GM08714 (cell line): ENCODE results near the gene RNPEPL1.

Source experiments
- H3K4me3 ChIP-seq: fragments of 200-500 bp; sonication (Bioruptor generic); 2 replicates; pipeline ENCODE4 v1.5.1; 2014; ENCODE audit warnings: mild to moderate bottlenecking, low read length, inconsistent platforms
- ZNF274 ChIP-seq: IDR thresholded peaks from 2 replicates; pipeline ENCODE4 v1.6.1; 2012; ENCODE audit warnings: mild to moderate bottlenecking, low read depth, low read length

Gene RNPEPL1

DNA sequence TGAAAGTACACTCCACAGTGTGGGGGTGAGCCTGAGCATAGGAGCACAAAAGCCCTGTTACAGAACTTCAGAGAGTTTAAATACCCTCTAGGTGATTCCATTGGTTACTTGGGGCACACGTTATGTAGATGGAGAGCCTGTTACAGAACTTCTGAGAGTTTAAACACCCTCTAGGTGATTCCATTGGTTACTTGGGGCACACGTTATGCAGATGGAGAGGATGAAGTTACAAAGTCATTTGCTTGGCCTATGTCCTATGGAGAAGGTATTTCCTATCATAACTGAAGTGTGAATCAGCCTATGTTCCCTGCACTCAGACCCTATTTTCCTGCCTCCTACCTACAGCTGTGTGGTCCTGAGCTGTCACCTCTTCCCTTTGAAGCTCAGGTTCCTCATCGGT is 14.5 kb downstream of the RNPEPL1 start:
- H3K4me3 ChIP-seq: no peak overlapping the region

DNA sequence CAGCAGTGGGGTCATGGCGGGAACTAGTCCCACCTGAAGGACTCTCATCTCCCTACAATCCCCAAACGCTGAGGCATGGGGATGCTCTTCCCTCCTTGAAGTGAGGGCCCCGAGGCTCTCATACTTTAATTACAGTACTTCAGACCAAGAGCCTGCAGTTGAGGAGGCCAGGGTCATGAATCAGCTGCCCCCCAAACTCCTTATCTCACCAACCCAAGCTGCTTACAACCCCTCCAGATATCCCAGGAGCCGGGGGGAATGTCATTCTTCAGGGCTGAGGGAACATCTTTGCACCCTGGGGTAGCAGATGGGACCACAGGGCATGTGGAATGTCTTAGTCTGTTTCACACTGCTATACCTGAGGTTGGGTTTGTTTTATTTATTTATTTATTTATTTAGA is 15.5 kb downstream of the RNPEPL1 start:
- no peak overlapping the region; the same call in 1 of the 2 replicates for H3K4me3 ChIP-seq
- TF ChIP-seq ZNF274: no peak

More for the DNA sequence above, 14.5 kb downstream of the RNPEPL1 start:
- TF ChIP-seq ZNF274: no peak

DNA sequence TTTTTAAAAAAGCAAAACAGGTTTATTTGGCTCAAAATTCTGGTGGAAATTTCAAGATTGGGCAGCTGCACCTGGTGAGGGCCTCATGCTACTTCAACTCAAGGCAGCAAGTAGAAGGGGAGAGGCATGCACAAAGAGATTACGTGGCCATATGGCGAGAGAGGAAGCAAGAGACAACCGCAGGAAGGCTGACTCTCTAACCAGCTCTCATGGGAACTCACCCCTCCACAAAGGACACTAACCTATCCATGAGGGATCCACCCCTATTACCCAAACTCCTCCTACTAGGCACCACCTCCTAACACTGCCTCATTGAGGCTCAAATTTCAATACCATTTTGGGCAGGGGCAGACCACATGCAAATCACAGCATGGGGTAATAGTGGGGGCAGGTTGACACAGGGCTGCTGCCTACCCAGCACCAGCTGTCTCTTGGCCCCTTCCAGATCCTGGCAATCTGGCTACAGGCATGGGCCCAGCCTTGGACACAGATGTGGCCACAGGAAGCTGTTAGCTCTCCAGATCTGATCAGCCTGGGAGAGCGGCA is 16.3 kb downstream of the RNPEPL1 start:
- H3K4me3 ChIP-seq: peak overlapping the region; percentile 85; the same call in 1 of the 2 replicates
- TF ChIP-seq ZNF274: no peak

DNA sequence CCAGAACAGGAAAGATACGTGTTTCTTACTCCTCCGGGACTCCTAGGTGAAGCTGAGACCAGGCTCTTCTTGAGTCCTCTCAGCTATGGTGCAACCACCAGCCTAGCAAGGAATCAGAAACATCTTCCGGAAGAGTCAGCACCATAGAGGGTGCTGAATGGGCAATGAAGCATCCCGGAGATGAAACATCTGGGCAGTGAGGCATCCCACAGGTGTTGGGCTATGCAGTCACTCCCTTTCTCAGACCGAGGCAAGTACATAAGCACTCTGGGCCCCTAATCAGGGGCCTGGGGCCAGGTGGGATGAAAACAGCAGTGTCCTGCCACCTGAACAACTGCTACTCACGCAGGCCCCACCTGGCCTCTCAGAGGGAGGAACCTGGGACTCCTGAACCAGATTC is 16.8 kb downstream of the RNPEPL1 start:
- no peak for TF ChIP-seq ZNF274
- H3K4me3 ChIP-seq: peak overlapping the region; percentile 85

DNA sequence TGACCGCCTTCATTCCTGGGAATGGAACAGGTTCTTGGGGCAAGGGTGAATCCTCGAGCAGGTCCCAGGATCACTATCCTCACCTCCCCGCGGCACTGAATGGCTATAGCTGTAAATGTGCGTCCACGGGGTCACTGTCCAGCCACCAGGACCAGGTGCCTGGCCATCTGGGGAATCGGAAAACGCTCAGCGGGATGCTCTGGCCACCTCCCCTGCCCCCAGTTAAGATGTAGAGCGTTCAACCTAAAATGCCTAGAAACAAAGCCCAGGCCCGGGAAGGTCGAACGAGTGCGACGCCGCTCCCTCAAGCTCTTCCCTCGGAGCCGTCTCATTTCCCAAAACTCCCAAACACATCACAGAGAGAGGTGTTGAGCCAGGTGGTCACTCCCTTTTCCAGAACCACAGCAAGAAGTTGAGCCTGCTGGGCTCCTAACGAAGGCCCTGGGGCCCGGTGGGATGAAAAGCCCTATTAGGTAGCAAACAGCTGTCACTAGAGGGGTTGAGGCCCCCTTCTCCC is 17.5 kb downstream of the RNPEPL1 start:
- H3K4me3 ChIP-seq: peak overlapping the region; percentile 85
- TF ChIP-seq ZNF274: no peak

DNA sequence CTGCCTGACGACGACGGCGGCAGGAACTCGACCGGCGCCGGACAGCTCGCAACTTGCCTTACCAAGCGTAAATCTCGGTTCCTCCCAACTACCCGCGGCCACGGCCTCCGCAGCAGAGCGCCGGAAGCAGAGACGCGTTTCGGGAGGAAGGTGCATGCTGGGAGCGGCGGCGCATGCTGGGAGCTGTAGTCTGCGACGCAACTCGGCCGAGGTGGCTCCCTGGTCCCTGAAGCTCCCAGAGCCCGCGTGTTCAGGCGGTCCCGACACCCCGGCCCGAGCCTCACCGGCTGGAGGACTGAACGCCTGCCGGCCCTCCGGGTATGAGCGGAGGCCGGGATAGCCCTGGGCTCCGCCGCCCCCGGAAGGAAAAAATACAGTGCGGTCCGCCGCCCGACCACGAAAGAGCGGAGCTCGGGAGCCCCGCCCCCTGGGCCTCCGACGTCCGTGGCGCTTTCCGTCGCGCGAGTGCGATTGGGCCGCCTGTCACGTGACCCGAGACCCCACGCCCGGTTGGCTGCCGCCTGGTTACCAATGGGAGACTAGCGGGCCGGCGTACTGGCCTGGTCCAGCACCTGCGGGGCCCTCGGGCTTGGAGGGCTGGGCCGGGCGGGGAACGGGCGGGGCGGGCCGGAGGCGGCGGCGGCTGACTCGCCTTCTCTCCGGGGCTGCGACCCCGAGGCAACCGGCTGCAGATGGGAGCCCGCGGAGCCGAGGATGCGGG is 18.1 kb downstream of the RNPEPL1 start, which contains the start of gene CAPN10:
TSS of gene CAPN10 (plus strand) at position 537 of the 721 bp plus-strand sequence. CDS start at position 715, 178 bp downstream.
- H3K4me3 ChIP-seq: peak within 1 kb of the TSS; percentile 85
- no peak for TF ChIP-seq ZNF274

DNA sequence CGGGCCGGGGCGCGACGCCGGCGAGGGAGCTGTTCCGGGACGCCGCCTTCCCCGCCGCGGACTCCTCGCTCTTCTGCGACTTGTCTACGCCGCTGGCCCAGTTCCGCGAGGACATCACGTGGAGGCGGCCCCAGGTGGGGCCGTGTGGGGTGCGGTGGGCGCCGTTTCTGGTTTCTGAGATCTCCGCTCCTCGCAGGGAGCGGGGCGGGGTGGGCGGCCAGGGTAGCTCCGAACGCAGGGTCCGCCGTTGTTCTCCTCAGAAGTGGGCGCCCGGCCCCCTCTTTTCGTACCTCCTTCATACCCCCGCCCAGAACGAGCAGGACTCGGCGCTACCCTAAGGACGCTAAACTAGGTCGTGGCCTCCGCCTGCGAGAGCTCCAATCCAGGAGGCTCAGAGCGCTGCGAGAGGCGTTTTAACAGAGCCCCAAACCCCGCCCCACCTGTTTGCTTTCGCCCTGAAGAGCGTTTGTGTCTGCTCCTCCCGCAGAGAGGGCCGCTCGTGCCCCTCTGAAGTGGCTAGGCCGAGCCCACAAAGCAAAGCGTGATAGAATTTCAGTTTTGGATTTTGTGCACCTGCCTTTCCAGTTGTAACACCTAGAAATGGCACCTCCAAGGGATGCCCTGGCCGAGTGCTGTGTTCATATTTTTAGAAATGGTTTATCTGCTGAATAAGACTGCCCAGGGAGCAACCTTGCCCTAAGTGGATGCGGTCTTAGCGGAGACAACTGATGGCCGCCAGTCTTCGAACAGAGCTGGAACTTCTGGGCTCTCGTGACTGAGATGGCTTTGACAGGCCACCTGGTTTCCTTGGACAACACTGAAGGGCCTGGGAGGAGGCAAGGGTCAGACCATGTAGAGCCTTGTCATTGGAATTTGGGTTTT is 18.9 kb downstream of the RNPEPL1 start:
- no peak for TF ChIP-seq ZNF274
- peak overlapping the region; percentile 85 for H3K4me3 ChIP-seq

DNA sequence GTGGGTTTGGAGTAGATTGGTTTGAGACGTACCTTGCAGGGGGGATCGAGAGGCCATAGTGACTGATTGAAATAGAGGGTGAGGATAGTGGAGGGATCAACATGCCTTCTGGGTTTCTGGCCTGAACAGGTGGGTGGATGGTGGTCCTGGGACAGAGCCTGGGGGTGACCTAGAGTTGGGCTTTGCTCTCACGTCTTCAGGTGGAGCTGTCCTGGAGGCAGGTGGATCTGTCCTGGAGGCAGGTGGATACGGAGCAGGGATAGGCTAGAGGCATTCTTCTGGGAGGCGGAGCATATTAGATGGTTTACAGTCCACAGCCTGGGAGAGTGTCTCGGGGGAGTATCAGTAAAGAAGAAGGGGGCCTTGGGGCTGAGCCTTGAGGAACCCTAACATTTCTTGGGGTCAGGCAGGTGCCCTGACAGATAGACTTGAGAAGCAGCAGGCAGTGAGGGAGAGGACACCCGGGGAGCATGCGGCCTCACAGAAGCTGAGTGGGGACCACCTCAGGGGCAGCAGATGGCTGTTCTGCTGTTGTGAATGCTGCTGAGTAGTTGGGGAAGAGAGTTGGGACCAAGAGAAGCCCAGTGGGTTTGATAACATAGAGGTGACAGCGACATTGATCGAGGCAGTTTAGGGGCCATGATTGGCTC is 19.8 kb downstream of the RNPEPL1 start:
- peak overlapping the region; percentile 85; the same call in 1 of the 2 replicates for H3K4me3 ChIP-seq
- TF ChIP-seq ZNF274: no peak

DNA sequence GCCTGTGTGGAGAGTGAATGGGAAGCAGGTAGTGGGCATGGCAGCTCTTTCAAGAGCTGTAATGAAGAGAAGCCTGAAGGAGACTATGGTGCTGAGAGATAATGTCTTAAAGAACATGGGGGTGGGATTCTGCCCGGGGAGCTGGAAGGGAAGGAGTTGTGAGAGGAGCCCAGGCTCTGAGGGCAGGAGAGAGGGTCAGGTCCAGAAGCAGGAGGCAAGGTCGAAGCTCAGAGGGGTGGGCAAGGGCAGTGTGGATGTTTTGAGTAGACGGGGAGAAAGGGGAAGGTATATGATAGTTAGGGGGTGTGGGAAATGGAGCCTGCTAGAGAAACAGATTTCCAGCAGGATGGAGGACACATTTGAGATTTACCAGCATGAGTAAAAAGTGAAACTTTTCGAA is 20.4 kb downstream of the RNPEPL1 start:
- no peak overlapping the region for H3K4me3 ChIP-seq
- TF ChIP-seq ZNF274: no peak

DNA sequence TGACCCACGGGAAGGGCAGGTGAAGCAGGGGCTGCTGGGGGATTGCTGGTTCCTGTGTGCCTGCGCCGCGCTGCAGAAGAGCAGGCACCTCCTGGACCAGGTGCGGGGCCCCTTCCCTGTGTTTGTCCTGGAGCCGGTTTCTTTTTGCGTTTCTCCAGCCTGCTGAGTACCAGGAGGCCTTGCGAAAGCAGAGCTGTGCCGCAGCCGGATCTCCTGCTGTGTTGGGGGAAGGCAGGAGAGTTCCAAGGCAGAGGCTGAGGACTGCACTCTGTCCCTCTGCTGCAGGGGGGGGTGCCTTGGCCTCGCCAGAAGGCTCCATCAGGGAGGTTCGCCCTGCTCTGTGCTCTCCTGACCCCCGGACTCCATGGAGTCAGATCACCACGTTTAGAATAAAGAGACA is 21.1 kb downstream of the RNPEPL1 start:
- TF ChIP-seq ZNF274: no peak
- H3K4me3 ChIP-seq: no peak overlapping the region

DNA sequence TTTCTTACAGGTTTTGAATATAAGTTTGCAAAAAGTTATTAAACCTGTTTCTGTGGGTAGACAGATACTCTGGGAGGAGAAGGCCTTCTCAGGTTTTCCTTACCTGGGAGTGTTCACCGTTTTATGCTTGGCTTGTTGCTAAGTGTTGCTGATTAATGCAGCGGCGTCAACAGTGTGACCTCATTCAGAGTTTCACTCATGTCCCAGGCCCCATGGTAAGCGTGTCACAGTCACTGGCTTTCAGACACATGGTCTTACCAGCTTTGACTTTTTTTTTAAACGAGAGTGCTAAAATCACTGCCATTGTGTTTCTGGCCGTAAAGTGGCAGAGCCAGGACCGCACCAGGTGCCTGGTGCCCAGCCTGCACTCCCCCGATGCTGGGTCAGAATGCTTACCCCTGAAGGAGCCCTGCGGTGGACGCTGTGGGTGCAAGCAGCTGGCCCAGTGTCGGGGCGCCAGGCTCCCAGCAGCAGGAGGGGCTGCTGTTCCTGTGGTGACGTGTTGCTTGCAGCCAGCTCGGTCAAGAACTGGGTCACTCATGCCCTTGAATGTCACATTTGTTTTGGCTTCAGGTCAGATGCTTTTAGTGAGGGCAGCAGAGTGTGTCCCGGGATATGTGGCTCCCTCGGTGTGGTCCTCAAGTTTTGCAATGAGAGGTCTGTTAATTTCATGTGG is 21.7 kb downstream of the RNPEPL1 start:
- no peak for TF ChIP-seq ZNF274

DNA sequence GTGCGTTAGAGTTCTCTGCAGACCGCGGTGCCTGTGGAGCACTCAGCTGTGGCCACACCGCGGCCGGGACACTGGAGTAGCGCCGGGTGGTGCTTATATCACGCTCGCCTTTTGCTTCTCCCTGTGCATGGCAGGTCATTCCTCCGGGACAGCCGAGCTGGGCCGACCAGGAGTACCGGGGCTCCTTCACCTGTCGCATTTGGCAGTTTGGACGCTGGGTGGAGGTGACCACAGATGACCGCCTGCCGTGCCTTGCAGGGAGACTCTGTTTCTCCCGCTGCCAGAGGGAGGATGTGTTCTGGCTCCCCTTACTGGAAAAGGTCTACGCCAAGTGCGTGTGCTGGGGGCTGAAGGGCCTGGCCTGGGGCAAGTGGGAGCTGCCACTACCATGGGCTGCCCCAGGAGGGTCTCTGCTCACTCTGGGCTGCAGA is 22.4 kb downstream of the RNPEPL1 start:
- no peak for TF ChIP-seq ZNF274
- H3K4me3 ChIP-seq: no peak overlapping the region

More for the DNA sequence above, 21.7 kb downstream of the RNPEPL1 start:
- no peak overlapping the region for H3K4me3 ChIP-seq

DNA sequence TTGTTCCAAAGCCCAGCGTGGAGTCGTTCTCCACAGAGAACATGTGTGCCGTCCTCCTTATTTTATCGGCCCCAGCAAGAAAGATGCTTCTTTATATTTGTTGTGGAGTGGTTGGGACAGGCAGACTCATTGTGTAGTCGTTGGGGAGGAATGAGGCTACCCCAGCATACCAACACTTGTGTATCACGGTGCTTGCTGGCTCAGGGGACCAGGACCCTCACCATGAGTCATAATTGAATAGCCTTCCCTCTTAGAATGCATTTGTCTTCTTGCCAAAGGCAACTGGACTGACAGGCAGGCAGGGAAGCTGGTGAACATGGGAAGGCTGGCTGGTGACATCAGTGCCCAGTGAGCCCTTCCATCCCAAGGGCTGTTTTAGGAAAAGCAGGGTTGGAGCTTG is 22.9 kb downstream of the RNPEPL1 start:
- no peak overlapping the region for H3K4me3 ChIP-seq
- no peak for TF ChIP-seq ZNF274

DNA sequence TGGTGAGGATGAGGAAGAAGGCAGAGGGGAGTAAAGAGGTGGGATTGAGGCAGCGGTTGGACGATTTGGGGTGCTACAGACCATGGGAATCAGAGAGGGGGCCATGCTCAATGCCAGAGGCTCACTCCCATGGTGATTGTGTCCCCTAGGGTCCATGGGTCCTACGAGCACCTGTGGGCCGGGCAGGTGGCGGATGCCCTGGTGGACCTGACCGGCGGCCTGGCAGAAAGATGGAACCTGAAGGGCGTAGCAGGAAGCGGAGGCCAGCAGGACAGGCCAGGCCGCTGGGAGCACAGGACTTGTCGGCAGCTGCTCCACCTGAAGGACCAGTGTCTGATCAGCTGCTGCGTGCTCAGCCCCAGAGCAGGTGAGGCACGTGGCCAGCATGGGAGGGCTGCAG is 23.5 kb downstream of the RNPEPL1 start:
- H3K4me3 ChIP-seq: no peak overlapping the region
- no peak for TF ChIP-seq ZNF274
